GM23338 (cell line): Measurements from ENCODE around the gene PRPSAP1. TPM values are rescaled to one million over a fixed set of nuclear protein-coding genes. Genes with fewer than 3 reads are reported as not detected.

Experiments used
- ATAC-seq: fragments of 200-7000 bp; cut with Tn5 transposase; 3 replicates; pipeline ENCODE4 v1.9.1; 2020
- DNase-seq: peaks from one replicate; pipeline ENCODE4 v3.0.0-alpha.2; 2015; ENCODE audit warnings: low spot score
- H2AFZ ChIP-seq: fragments of 200-600 bp; sonication (generic); 2 replicates; pipeline ENCODE4 v1.8.0; 2016; ENCODE audit warnings: antibody characterized with exemption, mild to moderate bottlenecking, moderate library complexity
- H3F3A ChIP-seq: fragments of 200-600 bp; sonication (generic); replicated peaks from 2 replicates; pipeline ENCODE4 v1.8.0; 2017; ENCODE audit warnings: antibody characterized with exemption, mixed run types, low read depth
- H3K27ac ChIP-seq: fragments of 200-600 bp; sonication (generic); 2 replicates; pipeline ENCODE4 v1.6.1; 2016; ENCODE audit warnings: low read depth
- H3K27me3 ChIP-seq: fragments of 200-600 bp; sonication (generic); 2 replicates; pipeline ENCODE4 v1.8.0; 2016; ENCODE audit warnings: mild to moderate bottlenecking, mixed run types, moderate library complexity; ENCODE audit not compliant: insufficient read depth
- H3K36me3 ChIP-seq: fragments of 200-600 bp; sonication (generic); 2 replicates; pipeline ENCODE4 v1.8.0; 2016; ENCODE audit warnings: mild to moderate bottlenecking; ENCODE audit not compliant: insufficient read depth
- H3K4me1 ChIP-seq: fragments of 200-600 bp; sonication (generic); 2 replicates; pipeline ENCODE4 v1.8.0; 2016; ENCODE audit warnings: mild to moderate bottlenecking, moderate library complexity; ENCODE audit not compliant: insufficient read depth
- H3K4me2 ChIP-seq: fragments of 200-600 bp; sonication (generic); 2 replicates; pipeline ENCODE4 v1.7.1; 2017; ENCODE audit warnings: mixed run types
- H3K4me3 ChIP-seq: fragments of 200-600 bp; sonication (generic); 2 replicates; pipeline ENCODE4 v1.6.1; 2016; ENCODE audit warnings: mixed run types
- H3K79me2 ChIP-seq: fragments of 200-600 bp; sonication (generic); replicated peaks from 2 replicates; pipeline ENCODE4 v1.8.0; 2017; ENCODE audit warnings: mild to moderate bottlenecking; ENCODE audit not compliant: insufficient read depth
- H3K9me2 ChIP-seq: fragments of 200-600 bp; sonication (generic); 2 replicates; pipeline ENCODE4 v1.8.0; 2017; ENCODE audit not compliant: insufficient read depth
- H4K20me1 ChIP-seq: fragments of 200-600 bp; sonication (generic); replicated peaks from 2 replicates; pipeline ENCODE4 v1.8.0; 2017; ENCODE audit warnings: mild to moderate bottlenecking; ENCODE audit not compliant: insufficient read depth
- H3K27ac Mint-ChIP-seq: 2 replicates; pipeline ENCODE4 v1.8.0; 2020; ENCODE audit warnings: inconsistent platforms, mild to moderate bottlenecking, moderate library complexity, mixed read lengths
- H3K27me3 Mint-ChIP-seq: 3 replicates; pipeline ENCODE4 v1.8.0; 2022; ENCODE audit warnings: low read depth, mild to moderate bottlenecking, moderate library complexity, mixed read lengths, inconsistent platforms; ENCODE audit not compliant: insufficient read depth, poor library complexity
- H3K36me3 Mint-ChIP-seq: 3 replicates; pipeline ENCODE4 v1.8.0; 2021; ENCODE audit warnings: low read depth, mild to moderate bottlenecking, inconsistent platforms, moderate library complexity, mixed read lengths
- H3K4me1 Mint-ChIP-seq: 3 replicates; pipeline ENCODE4 v1.8.0; 2020; ENCODE audit warnings: mild to moderate bottlenecking, inconsistent platforms, mixed read lengths
- H3K4me3 Mint-ChIP-seq: 3 replicates; pipeline ENCODE4 v1.8.0; 2021; ENCODE audit warnings: moderate library complexity, mild to moderate bottlenecking, inconsistent platforms, mixed read lengths
- H3K9me3 Mint-ChIP-seq: 3 replicates; pipeline ENCODE4 v1.8.0; 2020; ENCODE audit warnings: moderate library complexity, mild to moderate bottlenecking, inconsistent platforms, mixed read lengths
- CREB1 ChIP-seq: fragments of 250-450 bp; sonication (Bioruptor Pico); IDR thresholded peaks from 2 replicates; pipeline ENCODE4 v1.5.0; 2020; ENCODE audit warnings: low read depth, mild to moderate bottlenecking, moderate library complexity
- EZH2 ChIP-seq: fragments of 200-600 bp; sonication (generic); IDR thresholded peaks from one replicate; pipeline ENCODE4 v1.8.0; 2017; ENCODE audit warnings: antibody characterized with exemption, mild to moderate bottlenecking, low read depth; ENCODE audit not compliant: unreplicated experiment
- EZH2phosphoT487 ChIP-seq: fragments of 200-600 bp; sonication (generic); IDR thresholded peaks from one replicate; pipeline ENCODE4 v1.8.1; 2018; ENCODE audit warnings: antibody characterized with exemption; ENCODE audit not compliant: unreplicated experiment
- JUNB ChIP-seq: IDR thresholded peaks from one replicate; pipeline ENCODE4 v1.6.1; 2016; ENCODE audit warnings: antibody characterized with exemption; ENCODE audit not compliant: unreplicated experiment
- NANOG ChIP-seq: IDR thresholded peaks from 2 replicates; pipeline ENCODE4 v1.6.1; 2016; ENCODE audit warnings: antibody characterized with exemption, borderline replicate concordance
- POLR2AphosphoS5 ChIP-seq: IDR thresholded peaks from 2 replicates; pipeline ENCODE4 v1.6.1; 2016; ENCODE audit warnings: antibody characterized with exemption, low read depth
- STAT1 ChIP-seq: IDR thresholded peaks from one replicate; pipeline ENCODE4 v1.6.1; 2016; ENCODE audit warnings: antibody characterized with exemption; ENCODE audit not compliant: unreplicated experiment
- ZNF114 ChIP-seq: fragments of 250-450 bp; sonication (Bioruptor Pico); IDR thresholded peaks from 2 replicates; pipeline ENCODE4 v1.5.0; 2020; ENCODE audit warnings: mild to moderate bottlenecking, moderate library complexity
- ZNF331 ChIP-seq: fragments of 250-450 bp; sonication (Bioruptor Pico); IDR thresholded peaks from 2 replicates; pipeline ENCODE4 v1.5.0; 2020; ENCODE audit warnings: low read depth, mild to moderate bottlenecking, moderate library complexity
- polyA plus RNA-seq: library from polyadenylated mRNA; unstranded; fragments of >200 nt; fragmentation: Nextera tagmentation; extraction: Ambion mirVana; gene quantifications from 2 replicates; pipeline ENCODE4 v1.2.1, GENCODE V29; 2016
- total RNA-seq: library from RNA; depleted of rRNA; stranded (reverse); fragments of >200 nt; shearing (Covaris generic); gene quantifications from 2 replicates; pipeline ENCODE4 v1.2.3, GENCODE V29; 2014
- TF ChIP-seq, protein P1 (sequence below), 2 experiments: fragments of 200-600 bp in 1 of 2; sonication (generic) in 1 of 2; conservative IDR thresholded peaks; 2 replicates each; pipeline versions ENCODE4 v1.5.1 to v1.6.1; 2016 to 2017; ENCODE audit warnings: antibody characterized with exemption in 2 of 2, low read depth in 2 of 2, mild to moderate bottlenecking in 2 of 2, moderate library complexity in 1 of 2
- TF ChIP-seq, protein P2 (sequence below): IDR thresholded peaks from one replicate; pipeline ENCODE4 v1.6.1; 2018; ENCODE audit warnings: antibody characterized with exemption; ENCODE audit not compliant: unreplicated experiment
- TF ChIP-seq, protein P3 (sequence below): IDR thresholded peaks from 2 replicates; pipeline ENCODE4 v1.6.1; 2016; ENCODE audit warnings: antibody characterized with exemption
- TF ChIP-seq, protein P4 (sequence below): fragments of 250-450 bp; sonication (Bioruptor Pico); IDR thresholded peaks from 2 replicates; pipeline ENCODE4 v1.5.0; 2020; ENCODE audit warnings: mild to moderate bottlenecking, moderate library complexity

Gene PRPSAP1
- total and polyA plus RNA-seq, 2 experiments from 2014 or later: 39.5 to 58.8 TPM

DNA sequence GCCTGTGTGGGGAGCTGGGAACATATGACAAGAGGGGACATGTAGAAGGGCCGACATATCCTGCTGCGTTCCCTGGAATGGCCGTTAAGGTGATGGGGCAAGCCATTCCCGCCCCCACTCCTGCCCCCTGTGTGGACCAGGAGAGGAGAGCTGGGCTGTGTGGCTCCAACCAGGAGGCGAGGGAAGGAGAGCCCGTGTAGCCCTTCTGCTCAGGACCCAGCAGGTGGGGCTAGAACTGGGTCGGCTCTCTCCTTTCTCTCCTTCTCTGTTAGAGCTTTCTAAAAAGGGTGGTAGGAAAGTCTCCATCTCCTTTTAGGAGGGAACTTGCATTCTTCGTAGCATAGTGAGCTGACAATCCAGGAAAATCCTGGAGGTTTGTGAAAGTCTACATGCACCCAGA is 43.5 kb upstream of the PRPSAP1 start:
- DNase-seq: no peak
- TF ChIP-seq EZH2phosphoT487: no peak
- no peak for TF ChIP-seq CREB1 (CRISPR knock-in tag)
- no peak for TF ChIP-seq JUNB
- TF ChIP-seq, protein P1, sequence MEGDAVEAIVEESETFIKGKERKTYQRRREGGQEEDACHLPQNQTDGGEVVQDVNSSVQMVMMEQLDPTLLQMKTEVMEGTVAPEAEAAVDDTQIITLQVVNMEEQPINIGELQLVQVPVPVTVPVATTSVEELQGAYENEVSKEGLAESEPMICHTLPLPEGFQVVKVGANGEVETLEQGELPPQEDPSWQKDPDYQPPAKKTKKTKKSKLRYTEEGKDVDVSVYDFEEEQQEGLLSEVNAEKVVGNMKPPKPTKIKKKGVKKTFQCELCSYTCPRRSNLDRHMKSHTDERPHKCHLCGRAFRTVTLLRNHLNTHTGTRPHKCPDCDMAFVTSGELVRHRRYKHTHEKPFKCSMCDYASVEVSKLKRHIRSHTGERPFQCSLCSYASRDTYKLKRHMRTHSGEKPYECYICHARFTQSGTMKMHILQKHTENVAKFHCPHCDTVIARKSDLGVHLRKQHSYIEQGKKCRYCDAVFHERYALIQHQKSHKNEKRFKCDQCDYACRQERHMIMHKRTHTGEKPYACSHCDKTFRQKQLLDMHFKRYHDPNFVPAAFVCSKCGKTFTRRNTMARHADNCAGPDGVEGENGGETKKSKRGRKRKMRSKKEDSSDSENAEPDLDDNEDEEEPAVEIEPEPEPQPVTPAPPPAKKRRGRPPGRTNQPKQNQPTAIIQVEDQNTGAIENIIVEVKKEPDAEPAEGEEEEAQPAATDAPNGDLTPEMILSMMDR (conservative IDR thresholded peaks at IDR 0.05; ENCODE audit: low read depth in 2 of 2): no peak
- TF ChIP-seq, protein P2, sequence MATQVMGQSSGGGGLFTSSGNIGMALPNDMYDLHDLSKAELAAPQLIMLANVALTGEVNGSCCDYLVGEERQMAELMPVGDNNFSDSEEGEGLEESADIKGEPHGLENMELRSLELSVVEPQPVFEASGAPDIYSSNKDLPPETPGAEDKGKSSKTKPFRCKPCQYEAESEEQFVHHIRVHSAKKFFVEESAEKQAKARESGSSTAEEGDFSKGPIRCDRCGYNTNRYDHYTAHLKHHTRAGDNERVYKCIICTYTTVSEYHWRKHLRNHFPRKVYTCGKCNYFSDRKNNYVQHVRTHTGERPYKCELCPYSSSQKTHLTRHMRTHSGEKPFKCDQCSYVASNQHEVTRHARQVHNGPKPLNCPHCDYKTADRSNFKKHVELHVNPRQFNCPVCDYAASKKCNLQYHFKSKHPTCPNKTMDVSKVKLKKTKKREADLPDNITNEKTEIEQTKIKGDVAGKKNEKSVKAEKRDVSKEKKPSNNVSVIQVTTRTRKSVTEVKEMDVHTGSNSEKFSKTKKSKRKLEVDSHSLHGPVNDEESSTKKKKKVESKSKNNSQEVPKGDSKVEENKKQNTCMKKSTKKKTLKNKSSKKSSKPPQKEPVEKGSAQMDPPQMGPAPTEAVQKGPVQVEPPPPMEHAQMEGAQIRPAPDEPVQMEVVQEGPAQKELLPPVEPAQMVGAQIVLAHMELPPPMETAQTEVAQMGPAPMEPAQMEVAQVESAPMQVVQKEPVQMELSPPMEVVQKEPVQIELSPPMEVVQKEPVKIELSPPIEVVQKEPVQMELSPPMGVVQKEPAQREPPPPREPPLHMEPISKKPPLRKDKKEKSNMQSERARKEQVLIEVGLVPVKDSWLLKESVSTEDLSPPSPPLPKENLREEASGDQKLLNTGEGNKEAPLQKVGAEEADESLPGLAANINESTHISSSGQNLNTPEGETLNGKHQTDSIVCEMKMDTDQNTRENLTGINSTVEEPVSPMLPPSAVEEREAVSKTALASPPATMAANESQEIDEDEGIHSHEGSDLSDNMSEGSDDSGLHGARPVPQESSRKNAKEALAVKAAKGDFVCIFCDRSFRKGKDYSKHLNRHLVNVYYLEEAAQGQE: no peak
- TF ChIP-seq, protein P3, sequence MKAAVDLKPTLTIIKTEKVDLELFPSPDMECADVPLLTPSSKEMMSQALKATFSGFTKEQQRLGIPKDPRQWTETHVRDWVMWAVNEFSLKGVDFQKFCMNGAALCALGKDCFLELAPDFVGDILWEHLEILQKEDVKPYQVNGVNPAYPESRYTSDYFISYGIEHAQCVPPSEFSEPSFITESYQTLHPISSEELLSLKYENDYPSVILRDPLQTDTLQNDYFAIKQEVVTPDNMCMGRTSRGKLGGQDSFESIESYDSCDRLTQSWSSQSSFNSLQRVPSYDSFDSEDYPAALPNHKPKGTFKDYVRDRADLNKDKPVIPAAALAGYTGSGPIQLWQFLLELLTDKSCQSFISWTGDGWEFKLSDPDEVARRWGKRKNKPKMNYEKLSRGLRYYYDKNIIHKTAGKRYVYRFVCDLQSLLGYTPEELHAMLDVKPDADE: no peak
- no peak for TF ChIP-seq POLR2AphosphoS5
- no peak for TF ChIP-seq STAT1
- no peak for TF ChIP-seq ZNF114 (CRISPR knock-in tag)
- TF ChIP-seq ZNF331: no peak
- TF ChIP-seq, protein P4, sequence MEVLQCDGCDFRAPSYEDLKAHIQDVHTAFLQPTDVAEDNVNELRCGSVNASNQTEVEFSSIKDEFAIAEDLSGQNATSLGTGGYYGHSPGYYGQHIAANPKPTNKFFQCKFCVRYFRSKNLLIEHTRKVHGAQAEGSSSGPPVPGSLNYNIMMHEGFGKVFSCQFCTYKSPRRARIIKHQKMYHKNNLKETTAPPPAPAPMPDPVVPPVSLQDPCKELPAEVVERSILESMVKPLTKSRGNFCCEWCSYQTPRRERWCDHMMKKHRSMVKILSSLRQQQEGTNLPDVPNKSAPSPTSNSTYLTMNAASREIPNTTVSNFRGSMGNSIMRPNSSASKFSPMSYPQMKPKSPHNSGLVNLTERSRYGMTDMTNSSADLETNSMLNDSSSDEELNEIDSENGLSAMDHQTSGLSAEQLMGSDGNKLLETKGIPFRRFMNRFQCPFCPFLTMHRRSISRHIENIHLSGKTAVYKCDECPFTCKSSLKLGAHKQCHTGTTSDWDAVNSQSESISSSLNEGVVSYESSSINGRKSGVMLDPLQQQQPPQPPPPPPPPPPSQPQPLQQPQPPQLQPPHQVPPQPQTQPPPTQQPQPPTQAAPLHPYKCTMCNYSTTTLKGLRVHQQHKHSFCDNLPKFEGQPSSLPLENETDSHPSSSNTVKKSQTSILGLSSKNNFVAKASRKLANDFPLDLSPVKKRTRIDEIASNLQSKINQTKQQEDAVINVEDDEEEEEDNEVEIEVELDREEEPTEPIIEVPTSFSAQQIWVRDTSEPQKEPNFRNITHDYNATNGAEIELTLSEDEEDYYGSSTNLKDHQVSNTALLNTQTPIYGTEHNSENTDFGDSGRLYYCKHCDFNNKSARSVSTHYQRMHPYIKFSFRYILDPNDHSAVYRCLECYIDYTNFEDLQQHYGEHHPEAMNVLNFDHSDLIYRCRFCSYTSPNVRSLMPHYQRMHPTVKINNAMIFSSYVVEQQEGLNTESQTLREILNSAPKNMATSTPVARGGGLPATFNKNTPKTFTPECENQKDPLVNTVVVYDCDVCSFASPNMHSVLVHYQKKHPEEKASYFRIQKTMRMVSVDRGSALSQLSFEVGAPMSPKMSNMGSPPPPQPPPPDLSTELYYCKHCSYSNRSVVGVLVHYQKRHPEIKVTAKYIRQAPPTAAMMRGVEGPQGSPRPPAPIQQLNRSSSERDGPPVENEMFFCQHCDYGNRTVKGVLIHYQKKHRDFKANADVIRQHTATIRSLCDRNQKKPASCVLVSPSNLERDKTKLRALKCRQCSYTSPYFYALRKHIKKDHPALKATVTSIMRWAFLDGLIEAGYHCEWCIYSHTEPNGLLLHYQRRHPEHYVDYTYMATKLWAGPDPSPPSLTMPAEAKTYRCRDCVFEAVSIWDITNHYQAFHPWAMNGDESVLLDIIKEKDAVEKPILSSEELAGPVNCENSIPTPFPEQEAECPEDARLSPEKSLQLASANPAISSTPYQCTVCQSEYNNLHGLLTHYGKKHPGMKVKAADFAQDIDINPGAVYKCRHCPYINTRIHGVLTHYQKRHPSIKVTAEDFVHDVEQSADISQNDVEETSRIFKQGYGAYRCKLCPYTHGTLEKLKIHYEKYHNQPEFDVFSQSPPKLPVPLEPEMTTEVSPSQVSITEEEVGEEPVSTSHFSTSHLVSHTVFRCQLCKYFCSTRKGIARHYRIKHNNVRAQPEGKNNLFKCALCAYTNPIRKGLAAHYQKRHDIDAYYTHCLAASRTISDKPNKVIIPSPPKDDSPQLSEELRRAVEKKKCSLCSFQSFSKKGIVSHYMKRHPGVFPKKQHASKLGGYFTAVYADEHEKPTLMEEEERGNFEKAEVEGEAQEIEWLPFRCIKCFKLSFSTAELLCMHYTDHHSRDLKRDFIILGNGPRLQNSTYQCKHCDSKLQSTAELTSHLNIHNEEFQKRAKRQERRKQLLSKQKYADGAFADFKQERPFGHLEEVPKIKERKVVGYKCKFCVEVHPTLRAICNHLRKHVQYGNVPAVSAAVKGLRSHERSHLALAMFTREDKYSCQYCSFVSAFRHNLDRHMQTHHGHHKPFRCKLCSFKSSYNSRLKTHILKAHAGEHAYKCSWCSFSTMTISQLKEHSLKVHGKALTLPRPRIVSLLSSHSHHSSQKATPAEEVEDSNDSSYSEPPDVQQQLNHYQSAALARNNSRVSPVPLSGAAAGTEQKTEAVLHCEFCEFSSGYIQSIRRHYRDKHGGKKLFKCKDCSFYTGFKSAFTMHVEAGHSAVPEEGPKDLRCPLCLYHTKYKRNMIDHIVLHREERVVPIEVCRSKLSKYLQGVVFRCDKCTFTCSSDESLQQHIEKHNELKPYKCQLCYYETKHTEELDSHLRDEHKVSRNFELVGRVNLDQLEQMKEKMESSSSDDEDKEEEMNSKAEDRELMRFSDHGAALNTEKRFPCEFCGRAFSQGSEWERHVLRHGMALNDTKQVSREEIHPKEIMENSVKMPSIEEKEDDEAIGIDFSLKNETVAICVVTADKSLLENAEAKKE (CRISPR knock-in tag): no peak
- TF ChIP-seq NANOG: no peak
- no peak for TF ChIP-seq EZH2
- peaks cover 9% of the 10 kb centered on the region for H3K27me3 Mint-ChIP-seq
- H3K4me3 Mint-ChIP-seq: no peak overlapping the region
- Histone ChIP-seq H3F3A (peaks cover 19% of the 10 kb centered on the region; the same call in 1 of the 2 replicates), H3K4me1 (no peaks in the 10 kb centered on the region), H4K20me1 (0 out of 2 replicates have a peak, but pooled peaks cover 4% of the 10 kb centered on the region), H3K27me3 (no peaks in the 10 kb centered on the region), H3K27ac (no peak overlapping the region), H3K79me2 (no peaks in the 10 kb centered on the region), H3K36me3 (peaks cover 38% of the 10 kb centered on the region), H3K4me2 (no peak overlapping the region), H3K4me3 (no peak overlapping the region), H3K9me2 (no peaks in the 10 kb centered on the region), H2AFZ (no peak overlapping the region)
- peak; percentile 41 for ATAC-seq
- no peaks in the 10 kb centered on the region; the same call in 2 of the 3 replicates for H3K4me1 Mint-ChIP-seq
- no peak overlapping the region for H3K27ac Mint-ChIP-seq
- H3K36me3 Mint-ChIP-seq: peaks cover 83% of the 10 kb centered on the region
- H3K9me3 Mint-ChIP-seq: no peaks in the 10 kb centered on the region
